HK-2 (cell line): Measurements from ENCODE around the gene PTGDS.

Experiments
- DNase-seq: peaks from one replicate; pipeline ENCODE4 v3.0.0-alpha.2; 2018; ENCODE audit not compliant: unreplicated experiment

The PTGDS gene

GRCh38 chr9:137008312-137008711, 31.0 kb downstream of the PTGDS start:
- no peak for DNase-seq

- no peak for DNase-seq
These were observed 31.9 kb downstream of the PTGDS start for GRCh38 chr9:137009217-137009616.

DNA sequence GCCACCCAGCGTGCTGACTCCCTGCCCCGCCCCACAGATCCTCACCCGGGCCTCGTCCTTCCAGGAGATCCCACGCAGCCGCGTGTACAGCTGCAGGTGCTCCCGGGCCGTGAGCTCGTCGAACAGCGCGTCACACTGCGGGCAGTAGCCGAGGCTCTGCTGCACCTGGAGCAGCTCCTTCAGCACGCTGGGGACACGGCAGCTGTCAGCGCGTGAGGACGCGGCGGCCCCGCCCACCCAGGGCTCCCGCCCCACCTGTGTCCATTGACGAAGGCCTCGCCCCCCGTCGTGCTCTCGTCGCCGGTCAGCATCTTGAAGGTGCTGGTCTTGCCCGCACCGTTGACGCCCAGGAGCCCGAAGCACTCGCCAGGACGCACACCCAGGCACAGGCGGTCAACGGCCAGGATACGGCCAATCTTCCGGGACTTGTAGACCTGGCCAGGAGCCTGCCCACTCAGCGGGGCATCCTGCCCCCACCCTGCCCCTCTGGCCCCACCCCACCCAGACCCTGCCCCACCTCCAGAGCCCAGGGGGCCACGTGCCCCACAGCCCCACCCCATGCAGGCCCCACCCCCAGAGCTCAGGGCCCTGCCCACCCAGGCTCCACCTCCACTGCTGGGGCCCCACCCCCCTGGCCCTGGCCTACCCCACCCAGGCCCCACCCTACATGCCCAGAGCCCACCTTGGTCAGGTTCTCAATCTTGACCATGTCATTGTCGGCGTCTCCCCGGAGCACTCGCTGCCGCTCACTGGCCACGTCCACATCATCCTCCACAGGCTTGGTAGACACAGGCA, 32.8 kb downstream of the PTGDS start:
- no peak for DNase-seq

GRCh38 chr9:137011156-137011555, 33.9 kb downstream of the PTGDS start:
- DNase-seq = no peak

GRCh38 chr9:137011907-137012675, 34.8 kb downstream of the PTGDS start:
- no peak for DNase-seq

DNA sequence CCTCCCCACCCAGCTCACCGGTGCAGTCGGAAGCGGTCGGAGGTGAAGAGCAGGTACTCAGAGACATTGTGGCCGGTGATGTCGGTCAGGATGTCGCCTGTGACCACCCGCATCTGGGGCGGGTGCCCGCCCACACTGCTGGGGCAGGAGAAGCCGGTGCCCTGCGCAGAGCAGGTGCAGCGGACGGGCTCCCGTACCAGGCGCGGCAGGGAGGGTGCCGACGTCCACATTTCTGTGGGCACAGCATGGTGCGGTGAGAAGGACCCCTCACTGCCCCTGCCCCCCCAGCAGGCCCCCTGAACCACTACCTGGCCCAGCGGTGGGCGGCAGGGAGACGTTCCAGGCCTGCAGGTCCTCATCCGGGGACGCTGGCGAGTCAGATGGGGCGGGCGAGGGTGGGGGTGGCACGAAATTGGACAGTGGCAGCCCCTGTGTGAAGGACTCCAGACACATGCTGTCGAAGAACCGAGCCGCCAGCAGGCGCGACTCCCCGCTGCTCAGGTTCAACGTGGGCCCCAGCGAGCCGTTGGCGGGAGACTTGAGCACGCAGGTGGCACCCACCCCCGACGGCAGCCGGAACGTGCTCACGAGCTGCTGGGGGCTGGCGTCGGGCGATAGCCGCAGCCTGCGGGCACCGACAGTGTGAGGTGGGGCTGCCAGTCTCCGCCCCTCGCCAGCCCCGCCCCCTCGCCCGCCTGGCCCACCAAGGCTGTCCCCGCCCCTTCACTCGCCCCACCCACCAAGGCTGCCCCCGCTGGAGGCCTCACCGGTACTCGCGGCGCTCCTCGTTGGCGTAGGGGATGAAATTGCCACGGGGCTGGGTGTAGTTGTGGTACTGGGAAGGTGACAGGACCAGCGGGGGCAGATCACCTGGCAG, 35.6 kb downstream of the PTGDS start:
- DNase-seq = no peak

DNA sequence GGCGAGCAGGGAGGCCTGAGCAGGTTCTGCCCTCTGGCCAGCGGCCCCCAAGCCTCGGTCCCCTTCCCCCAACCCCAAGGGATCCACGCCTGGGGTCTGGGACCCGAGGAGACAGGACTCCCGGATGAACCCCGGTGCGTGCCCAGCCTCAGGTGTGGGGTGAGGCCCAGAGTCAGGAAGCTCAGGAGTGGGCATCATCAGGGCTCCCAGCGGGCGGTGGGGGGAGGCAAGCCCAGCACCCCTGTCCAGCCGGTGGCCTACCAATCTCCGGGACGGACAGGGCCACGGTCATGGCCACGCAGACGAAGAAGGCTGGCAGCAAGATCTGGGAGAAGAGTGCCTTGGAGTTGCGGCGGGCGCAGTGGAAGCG, 36.3 kb downstream of the PTGDS start:
- DNase-seq = no peak

GRCh38 chr9:137014166-137014565, 36.9 kb downstream of the PTGDS start:
- no peak for DNase-seq

DNA sequence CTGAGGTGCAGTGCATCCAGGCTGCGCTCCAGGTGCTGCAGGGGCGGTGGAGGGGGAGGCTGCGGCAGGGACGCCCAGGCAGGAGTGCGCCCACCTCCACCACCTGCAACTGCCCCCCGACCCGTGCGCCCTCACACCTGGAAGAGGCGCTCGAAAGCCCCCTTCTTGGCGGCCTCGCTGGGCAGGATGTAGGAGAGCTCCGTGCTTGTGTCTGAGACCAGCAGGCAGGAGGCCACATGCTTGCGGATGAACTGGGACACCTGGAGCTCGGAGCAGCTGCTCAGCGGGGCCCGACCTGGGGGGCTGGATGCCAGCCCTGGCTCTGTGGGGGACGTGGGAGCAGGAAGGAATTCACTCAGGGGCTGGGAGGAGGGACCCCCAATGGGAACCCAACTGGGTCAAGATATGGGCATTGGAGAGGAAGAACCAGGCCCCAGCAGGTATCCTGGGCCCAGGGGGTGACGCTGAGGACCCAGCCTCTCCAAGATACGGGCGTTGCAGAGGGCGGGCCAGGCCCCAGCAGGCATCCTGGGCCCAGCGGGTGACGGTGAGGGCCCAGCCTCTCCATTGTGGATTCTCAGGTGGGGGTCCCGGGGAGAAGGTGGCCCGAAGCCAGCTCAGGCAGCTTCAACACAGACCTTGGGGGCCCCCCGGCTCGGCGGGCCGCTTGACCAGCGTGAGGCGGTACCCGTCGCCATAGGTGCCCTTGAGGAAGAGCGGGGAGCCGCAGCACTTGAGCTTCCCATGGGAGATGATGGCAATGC, 37.7 kb downstream of the PTGDS start:
- DNase-seq = no peak

- no peak for DNase-seq
These were observed 38.2 kb downstream of the PTGDS start for GRCh38 chr9:137015540-137015930.

DNA sequence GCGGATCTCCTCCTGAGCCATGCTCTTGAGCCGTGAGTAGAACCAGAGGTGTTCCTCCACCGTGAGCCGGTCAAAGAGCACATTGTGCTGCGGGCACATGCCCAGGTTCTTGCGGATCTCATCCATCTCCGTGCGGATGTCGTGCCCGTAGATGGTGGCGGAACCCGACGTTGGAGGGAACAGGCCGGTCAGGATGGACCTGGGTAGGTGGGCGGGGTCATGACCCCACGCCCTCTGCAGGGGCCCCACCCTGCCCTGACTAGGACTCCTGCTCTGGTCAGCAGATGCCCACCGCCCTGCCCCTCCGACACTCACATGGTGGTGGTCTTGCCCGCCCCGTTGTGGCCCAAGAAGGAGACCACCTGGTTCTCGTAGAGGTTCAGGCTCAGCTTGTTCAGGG, 38.7 kb downstream of the PTGDS start:
- no peak for DNase-seq

- DNase-seq = no peak
These were observed 39.1 kb downstream of the PTGDS start for GRCh38 chr9:137016436-137016835.

- DNase-seq = no peak
These were observed 39.8 kb downstream of the PTGDS start for GRCh38 chr9:137017071-137017470.

GRCh38 chr9:137017791-137018497, 40.6 kb downstream of the PTGDS start:
- no peak for DNase-seq

GRCh38 chr9:137018761-137019559, 41.7 kb downstream of the PTGDS start:
- no peak for DNase-seq

- no peak for DNase-seq
These were observed 42.8 kb downstream of the PTGDS start for GRCh38 chr9:137019891-137020683.

DNA sequence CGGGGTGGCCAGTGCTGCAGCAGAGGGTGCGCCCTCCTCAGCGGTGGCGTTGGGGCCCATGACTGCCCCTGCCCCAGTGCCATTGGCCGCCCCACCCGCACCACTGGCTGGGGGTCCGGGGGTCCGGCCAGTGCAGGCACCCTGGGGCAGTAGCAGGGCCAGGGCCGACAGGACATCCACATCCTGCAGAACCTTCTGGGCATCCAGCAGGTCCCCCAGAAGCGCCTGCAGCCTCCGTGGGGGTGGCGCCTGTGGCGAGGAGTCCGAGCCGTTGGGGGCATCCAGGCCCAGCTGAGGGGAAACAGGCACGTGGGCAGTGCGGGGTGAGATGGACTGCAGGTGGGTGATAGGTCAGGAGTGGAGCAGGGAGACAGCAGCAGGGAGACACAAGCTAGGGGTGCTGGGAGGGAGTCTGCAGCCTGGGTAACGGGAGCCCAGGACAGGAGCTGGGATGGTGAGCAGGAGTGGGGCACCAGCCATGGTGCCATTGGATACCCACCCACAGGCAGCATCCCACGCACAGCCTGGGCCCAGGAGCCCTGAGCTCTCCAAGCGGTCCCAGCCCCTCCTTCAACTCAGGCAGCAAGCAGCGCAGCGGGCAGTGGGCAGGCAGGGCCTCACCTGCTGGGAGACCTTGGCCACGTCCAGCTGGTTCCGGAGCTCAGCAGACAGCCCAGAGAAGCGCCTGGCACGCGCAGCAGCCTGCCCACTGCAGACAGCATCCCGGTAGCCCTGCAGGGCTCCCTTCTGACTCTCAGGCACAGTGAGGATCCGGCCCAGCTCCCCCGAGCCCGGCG, 43.7 kb downstream of the PTGDS start:
- no peak for DNase-seq

GRCh38 chr9:137021568-137021978, 44.3 kb downstream of the PTGDS start:
- no peak for DNase-seq
